ENCODE measurements around the gene RSPH4A. TPM values are rescaled to one million over a fixed set of nuclear protein-coding genes. Genes with fewer than 3 reads are reported as not detected.

RSPH4A gene
- total and polyA plus RNA-seq, 9 of the 15 experiments (the other 6 are each of a cell fraction or from before 2014, with no cell fraction given) = 0.04 to 0.30 (median 0.11) TPM

GRCh38 chr6:116578335-116578734 is 37.9 kb upstream of the RSPH4A start:
- H3K36me3 ChIP-seq (ENCODE audit: control insufficient read depth, insufficient read depth, low read length) = peaks cover 84% of the 10 kb centered on the region
- DNase-seq (ENCODE audit: extremely low read depth in 1 of 4, low spot score in 3 of 4) = no peak
- POLR2A ChIA-PET = no interaction called here
- in situ Hi-C loops (cut with MboI) (no loop called here), intact Hi-C loops (cut with micrococcal nuclease) (loop anchor here (5.0 kb wide), 1 partner anchor 69 kb away; no protein-coding TSS in a partner anchor)
- no peak overlapping the region for H2AFZ ChIP-seq (ENCODE audit: low read depth, low read length)
- no peak for FAIRE-seq
- CTCF ChIA-PET (ENCODE audit: low intra/inter-chr PET ratio) = no interaction called here
- H3K9ac ChIP-seq (ENCODE audit: insufficient read depth in 1 of 2, low read depth in 2 of 2, low read length in 2 of 2) = no peak overlapping the region
- H3K4me1 ChIP-seq (replicated peaks in 1 of 2; ENCODE audit: control insufficient read depth in 2 of 2, insufficient read depth in 2 of 2, low read length in 2 of 2) = peaks cover 0 to 5% of the 10 kb centered on the region in 2 experiments; a peak in 1 of 5 replicates
- H3K4me3 ChIP-seq = no peak overlapping the region
- H3K9me3 ChIP-seq (replicated peaks; ENCODE audit: control insufficient read depth, insufficient read depth, low read depth, low read length) = no peaks in the 10 kb centered on the region
- H3K79me2 ChIP-seq (ENCODE audit: control insufficient read depth, insufficient read depth, low read length) = peaks cover 52% of the 10 kb centered on the region
- H3K4me2 ChIP-seq (ENCODE audit: insufficient read depth, low read length) = no peak overlapping the region
- H3K27me3 ChIP-seq (ENCODE audit: control insufficient read depth in 2 of 2, insufficient read depth in 2 of 2, low read length in 2 of 2) = no peaks in the 10 kb centered on the region
- no peak for ATAC-seq
- H3K27ac ChIP-seq (ENCODE audit: extremely low read depth, low read depth, low read length) = no peak overlapping the region
- no peaks in the 10 kb centered on the region for H4K20me1 ChIP-seq (replicated peaks; ENCODE audit: control insufficient read depth, insufficient read depth, low read length)
- no peaks in the 10 kb centered on the region for H3K9me1 ChIP-seq (ENCODE audit: control insufficient read depth, insufficient read depth, low read length)
- no TSS peak for BruUV-seq (replicated peaks)
- TF ChIP-seq NRF1 (conservative IDR thresholded peaks at IDR 0.05 in 1 of 2, IDR thresholded peaks at IDR 0.05 in 1 of 2) (no peak), TBL1XR1 (IDR thresholded peaks at IDR 0.05; ENCODE audit: low read length in 2 of 2) (no peak), SMAD1 (IDR thresholded peaks at IDR 0.05; ENCODE audit: low read depth, low read length, partially characterized antibody) (no peak), HNRNPUL1 (IDR thresholded peaks at IDR 0.05; ENCODE audit: low read length) (no peak), ZSCAN29 (IDR thresholded peaks at IDR 0.05) (no peak), RAD21 (CRISPR knock-in tag; conservative IDR thresholded peaks at IDR 0.05 in 1 of 2, IDR thresholded peaks at IDR 0.05 in 1 of 2) (no peak), HDGF (IDR thresholded peaks at IDR 0.05) (no peak), YBX1 (IDR thresholded peaks at IDR 0.05) (no peak), ZMIZ1 (IDR thresholded peaks at IDR 0.05; ENCODE audit: low read depth in 2 of 2, low read length in 2 of 2) (no peak), ZBTB11 (CRISPR knock-in tag; IDR thresholded peaks at IDR 0.05) (no peak), ZBTB49 (CRISPR knock-in tag; IDR thresholded peaks at IDR 0.05; ENCODE audit: borderline replicate concordance) (no peak)

Data from K562 (cell line).